ENCODE results near the gene ACVR2A. TPM values are rescaled to one million over a fixed set of nuclear protein-coding genes. Genes with fewer than 3 reads are reported as not detected.

The ACVR2A gene
- polyA plus RNA-seq, 1 donor from 2014 or later: 139 TPM

DNA sequence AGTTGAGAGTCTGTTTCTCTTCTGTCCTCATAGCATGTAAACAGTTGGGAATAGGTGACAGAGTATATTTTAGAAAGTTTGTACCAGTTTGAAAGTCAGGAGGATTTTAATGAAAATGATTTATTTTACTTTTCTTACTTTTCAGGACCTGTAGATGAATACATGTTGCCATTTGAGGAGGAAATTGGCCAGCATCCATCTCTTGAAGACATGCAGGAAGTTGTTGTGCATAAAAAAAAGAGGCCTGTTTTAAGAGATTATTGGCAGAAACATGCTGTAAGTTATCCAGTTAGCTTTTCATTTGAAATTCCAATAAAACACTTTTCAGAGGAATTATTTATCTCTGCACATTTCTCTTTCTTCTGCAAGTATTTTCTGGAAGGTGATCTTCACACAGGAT lies 81.1 kb downstream of the ACVR2A start:
- H3K79me2 ChIP-seq (replicated peaks; ENCODE audit: insufficient read depth, low read length): no peaks in the 10 kb centered on the region
- H3K9me3 ChIP-seq (ENCODE audit: low read length): no peaks in the 10 kb centered on the region
- H3K27me3 ChIP-seq (ENCODE audit: insufficient read depth, low read depth, low read length): no peaks in the 10 kb centered on the region
- no peak overlapping the region for H3K4me2 ChIP-seq (ENCODE audit: low read length)
- H3K27ac ChIP-seq (ENCODE audit: low read length): no peak overlapping the region
- no peaks in the 10 kb centered on the region for H3K9me2 ChIP-seq (ENCODE audit: insufficient read depth, low read length)
- H3K9ac ChIP-seq (ENCODE audit: low read length): no peak overlapping the region
- peaks cover 23% of the 10 kb centered on the region for H3K36me3 ChIP-seq (ENCODE audit: insufficient read depth, low read length)
- no peak overlapping the region for H2AFZ ChIP-seq (ENCODE audit: low read depth, low read length)
- TF ChIP-seq, protein P1, sequence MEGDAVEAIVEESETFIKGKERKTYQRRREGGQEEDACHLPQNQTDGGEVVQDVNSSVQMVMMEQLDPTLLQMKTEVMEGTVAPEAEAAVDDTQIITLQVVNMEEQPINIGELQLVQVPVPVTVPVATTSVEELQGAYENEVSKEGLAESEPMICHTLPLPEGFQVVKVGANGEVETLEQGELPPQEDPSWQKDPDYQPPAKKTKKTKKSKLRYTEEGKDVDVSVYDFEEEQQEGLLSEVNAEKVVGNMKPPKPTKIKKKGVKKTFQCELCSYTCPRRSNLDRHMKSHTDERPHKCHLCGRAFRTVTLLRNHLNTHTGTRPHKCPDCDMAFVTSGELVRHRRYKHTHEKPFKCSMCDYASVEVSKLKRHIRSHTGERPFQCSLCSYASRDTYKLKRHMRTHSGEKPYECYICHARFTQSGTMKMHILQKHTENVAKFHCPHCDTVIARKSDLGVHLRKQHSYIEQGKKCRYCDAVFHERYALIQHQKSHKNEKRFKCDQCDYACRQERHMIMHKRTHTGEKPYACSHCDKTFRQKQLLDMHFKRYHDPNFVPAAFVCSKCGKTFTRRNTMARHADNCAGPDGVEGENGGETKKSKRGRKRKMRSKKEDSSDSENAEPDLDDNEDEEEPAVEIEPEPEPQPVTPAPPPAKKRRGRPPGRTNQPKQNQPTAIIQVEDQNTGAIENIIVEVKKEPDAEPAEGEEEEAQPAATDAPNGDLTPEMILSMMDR (IDR thresholded peaks at IDR 0.05; ENCODE audit: poor library complexity, severe bottlenecking): no peak
- TF ChIP-seq POLR2AphosphoS5 (IDR thresholded peaks at IDR 0.05) (no peak), MXI1 (conservative IDR thresholded peaks at IDR 0.05; ENCODE audit: poor library complexity, severe bottlenecking) (no peak), TAF1 (IDR thresholded peaks at IDR 0.05; ENCODE audit: low read depth) (no peak), EZH2 (IDR thresholded peaks at IDR 0.05; ENCODE audit: borderline replicate concordance, insufficient read depth, low read length, poor library complexity, severe bottlenecking) (no peak), EP300 (conservative IDR thresholded peaks at IDR 0.05; ENCODE audit: poor library complexity, severe bottlenecking) (no peak), SMC3 (conservative IDR thresholded peaks at IDR 0.05; ENCODE audit: poor library complexity) (no peak), RAD21 (conservative IDR thresholded peaks at IDR 0.05) (no peak)
- TF ChIP-seq, protein P2, sequence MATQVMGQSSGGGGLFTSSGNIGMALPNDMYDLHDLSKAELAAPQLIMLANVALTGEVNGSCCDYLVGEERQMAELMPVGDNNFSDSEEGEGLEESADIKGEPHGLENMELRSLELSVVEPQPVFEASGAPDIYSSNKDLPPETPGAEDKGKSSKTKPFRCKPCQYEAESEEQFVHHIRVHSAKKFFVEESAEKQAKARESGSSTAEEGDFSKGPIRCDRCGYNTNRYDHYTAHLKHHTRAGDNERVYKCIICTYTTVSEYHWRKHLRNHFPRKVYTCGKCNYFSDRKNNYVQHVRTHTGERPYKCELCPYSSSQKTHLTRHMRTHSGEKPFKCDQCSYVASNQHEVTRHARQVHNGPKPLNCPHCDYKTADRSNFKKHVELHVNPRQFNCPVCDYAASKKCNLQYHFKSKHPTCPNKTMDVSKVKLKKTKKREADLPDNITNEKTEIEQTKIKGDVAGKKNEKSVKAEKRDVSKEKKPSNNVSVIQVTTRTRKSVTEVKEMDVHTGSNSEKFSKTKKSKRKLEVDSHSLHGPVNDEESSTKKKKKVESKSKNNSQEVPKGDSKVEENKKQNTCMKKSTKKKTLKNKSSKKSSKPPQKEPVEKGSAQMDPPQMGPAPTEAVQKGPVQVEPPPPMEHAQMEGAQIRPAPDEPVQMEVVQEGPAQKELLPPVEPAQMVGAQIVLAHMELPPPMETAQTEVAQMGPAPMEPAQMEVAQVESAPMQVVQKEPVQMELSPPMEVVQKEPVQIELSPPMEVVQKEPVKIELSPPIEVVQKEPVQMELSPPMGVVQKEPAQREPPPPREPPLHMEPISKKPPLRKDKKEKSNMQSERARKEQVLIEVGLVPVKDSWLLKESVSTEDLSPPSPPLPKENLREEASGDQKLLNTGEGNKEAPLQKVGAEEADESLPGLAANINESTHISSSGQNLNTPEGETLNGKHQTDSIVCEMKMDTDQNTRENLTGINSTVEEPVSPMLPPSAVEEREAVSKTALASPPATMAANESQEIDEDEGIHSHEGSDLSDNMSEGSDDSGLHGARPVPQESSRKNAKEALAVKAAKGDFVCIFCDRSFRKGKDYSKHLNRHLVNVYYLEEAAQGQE (IDR thresholded peaks at IDR 0.05; ENCODE audit: borderline replicate concordance): no peak
- no peaks in the 10 kb centered on the region for H4K20me1 ChIP-seq (ENCODE audit: insufficient read depth)
- H3K4me3 ChIP-seq (ENCODE audit: low read length): no peak overlapping the region
- H3F3A ChIP-seq (ENCODE audit: insufficient read depth, low read length, poor library complexity, severe bottlenecking): no peaks in the 10 kb centered on the region

DNA sequence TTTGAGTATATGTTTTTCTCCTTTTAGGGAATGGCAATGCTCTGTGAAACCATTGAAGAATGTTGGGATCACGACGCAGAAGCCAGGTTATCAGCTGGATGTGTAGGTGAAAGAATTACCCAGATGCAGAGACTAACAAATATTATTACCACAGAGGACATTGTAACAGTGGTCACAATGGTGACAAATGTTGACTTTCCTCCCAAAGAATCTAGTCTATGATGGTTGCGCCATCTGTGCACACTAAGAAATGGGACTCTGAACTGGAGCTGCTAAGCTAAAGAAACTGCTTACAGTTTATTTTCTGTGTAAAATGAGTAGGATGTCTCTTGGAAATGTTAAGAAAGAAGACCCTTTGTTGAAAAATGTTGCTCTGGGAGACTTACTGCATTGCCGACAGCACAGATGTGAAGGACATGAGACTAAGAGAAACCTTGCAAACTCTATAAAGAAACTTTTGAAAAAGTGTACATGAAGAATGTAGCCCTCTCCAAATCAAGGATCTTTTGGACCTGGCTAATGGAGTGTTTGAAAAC lies 82.3 kb downstream of the ACVR2A start:
- Histone ChIP-seq H3K79me2 (replicated peaks; ENCODE audit: insufficient read depth, low read length) (no peaks in the 10 kb centered on the region), H4K20me1 (ENCODE audit: insufficient read depth) (no peaks in the 10 kb centered on the region), H2AFZ (ENCODE audit: low read depth, low read length) (no peak overlapping the region), H3K27ac (ENCODE audit: low read length) (no peak overlapping the region), H3K9me2 (ENCODE audit: insufficient read depth, low read length) (no peaks in the 10 kb centered on the region), H3F3A (ENCODE audit: insufficient read depth, low read length, poor library complexity, severe bottlenecking) (no peaks in the 10 kb centered on the region), H3K4me2 (ENCODE audit: low read length) (no peak overlapping the region), H3K9ac (ENCODE audit: low read length) (no peak overlapping the region), H3K9me3 (ENCODE audit: low read length) (no peaks in the 10 kb centered on the region), H3K4me3 (ENCODE audit: low read length) (no peak overlapping the region), H3K36me3 (ENCODE audit: insufficient read depth, low read length) (peaks cover 23% of the 10 kb centered on the region), H3K27me3 (ENCODE audit: insufficient read depth, low read depth, low read length) (no peaks in the 10 kb centered on the region)
- TF ChIP-seq MXI1 (conservative IDR thresholded peaks at IDR 0.05; ENCODE audit: poor library complexity, severe bottlenecking) (no peak), EZH2 (IDR thresholded peaks at IDR 0.05; ENCODE audit: borderline replicate concordance, insufficient read depth, low read length, poor library complexity, severe bottlenecking) (no peak), RAD21 (conservative IDR thresholded peaks at IDR 0.05) (no peak), TAF1 (IDR thresholded peaks at IDR 0.05; ENCODE audit: low read depth) (no peak), POLR2AphosphoS5 (IDR thresholded peaks at IDR 0.05) (no peak), SMC3 (conservative IDR thresholded peaks at IDR 0.05; ENCODE audit: poor library complexity) (no peak), EP300 (conservative IDR thresholded peaks at IDR 0.05; ENCODE audit: poor library complexity, severe bottlenecking) (no peak)
- TF ChIP-seq, protein P1 (IDR thresholded peaks at IDR 0.05; ENCODE audit: poor library complexity, severe bottlenecking): no peak
- TF ChIP-seq, protein P2 (IDR thresholded peaks at IDR 0.05; ENCODE audit: borderline replicate concordance): no peak
